Measurements from ENCODE around the gene GALNT17.

GRCh38 chr7:71322201-71322600, 190.3 kb downstream of the GALNT17 start:
- TF ChIP-seq EZH2 (optimal IDR thresholded peaks at IDR 0.05; ENCODE audit: low read depth, low read length) (no peak), EZH2phosphoT487 (IDR thresholded peaks at IDR 0.05; ENCODE audit: low read length) (no peak), CTCF (IDR thresholded peaks at IDR 0.05; ENCODE audit: low read length) (no peak)
